CD4-positive, alpha-beta T cell treated with Interleukin-17A for 4 hours (primary cell): Measurements from ENCODE around the gene MPP1.

Source experiments
- DNase-seq: peaks from one replicate; pipeline ENCODE4 v3.0.0-alpha.2; 2020; ENCODE audit warnings: mixed read lengths

MPP1 gene

GRCh38 chrX:154812341-154813101, 7.2 kb upstream of the MPP1 start:
- DNase-seq, result no peak

DNA sequence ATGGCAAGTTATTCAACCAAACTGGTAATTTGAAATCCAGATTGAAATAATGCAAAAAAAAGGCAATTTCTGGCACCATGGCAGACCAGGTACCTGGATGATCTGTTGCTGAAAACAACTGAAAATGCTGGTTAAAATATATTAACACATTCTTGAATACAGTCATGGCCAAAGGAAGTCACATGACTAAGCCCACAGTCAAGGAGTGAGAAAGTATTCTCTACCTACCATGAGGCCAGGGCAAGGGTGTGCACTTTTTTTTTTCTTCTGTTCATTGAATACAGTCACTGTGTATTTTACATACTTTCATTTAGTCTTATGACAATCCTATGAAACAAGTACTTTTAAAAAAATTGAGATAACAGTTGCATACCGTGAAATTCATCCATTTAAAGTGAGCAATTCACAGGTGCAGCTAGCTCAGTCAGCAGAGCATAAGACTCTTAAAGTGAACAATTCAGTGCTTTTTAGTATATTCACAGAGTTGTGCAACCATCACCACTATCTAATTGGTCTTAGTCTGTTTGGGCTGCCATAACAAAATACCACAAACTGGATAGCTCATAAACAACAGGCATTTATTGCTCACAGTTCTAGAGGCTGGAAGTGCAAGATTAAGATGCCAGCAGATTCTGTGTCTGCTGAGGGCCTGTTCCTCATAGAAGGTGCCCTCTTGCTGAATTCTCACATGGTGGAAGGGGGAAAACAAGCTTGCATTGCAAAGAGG, 4.8 kb upstream of the MPP1 start:
- DNase-seq, result no peak

DNA sequence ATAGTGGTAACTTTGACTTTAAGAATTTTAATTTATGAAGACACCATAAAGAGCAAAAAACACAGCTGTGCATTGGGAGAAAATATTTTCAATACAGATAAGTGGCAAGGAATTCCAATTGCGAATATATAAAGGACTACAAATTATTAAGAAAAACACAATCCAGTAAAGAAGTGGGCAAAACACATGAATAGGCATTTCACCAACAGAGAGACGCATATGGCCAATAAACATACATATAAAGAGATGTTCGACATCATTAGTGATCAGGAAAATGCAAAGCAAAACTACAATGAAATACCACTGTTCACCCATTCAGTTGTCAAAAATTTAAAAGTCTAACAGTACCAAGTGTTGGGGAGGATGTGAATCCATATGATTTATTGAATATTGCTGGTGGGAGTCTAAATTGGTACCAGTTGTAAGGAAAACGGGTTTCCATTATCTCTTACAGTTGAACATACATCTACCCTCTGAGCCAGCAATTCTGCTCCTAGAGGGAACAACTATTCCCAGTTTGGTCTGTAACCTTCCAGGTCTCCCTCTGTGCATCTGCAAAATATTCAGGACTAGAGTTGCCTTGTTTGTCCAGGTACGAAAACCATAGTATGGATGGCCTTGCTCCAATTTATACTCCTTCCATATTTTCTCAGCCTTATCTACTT, 1.7 kb upstream of the MPP1 start:
- DNase-seq, result no peak

- DNase-seq, result no peak
These were observed 409 bp upstream of the MPP1 start for GRCh38 chrX:154805696-154806091.

GRCh38 chrX:154804261-154804956, 876 bp downstream of the MPP1 start:
- DNase-seq, result no peak

DNA sequence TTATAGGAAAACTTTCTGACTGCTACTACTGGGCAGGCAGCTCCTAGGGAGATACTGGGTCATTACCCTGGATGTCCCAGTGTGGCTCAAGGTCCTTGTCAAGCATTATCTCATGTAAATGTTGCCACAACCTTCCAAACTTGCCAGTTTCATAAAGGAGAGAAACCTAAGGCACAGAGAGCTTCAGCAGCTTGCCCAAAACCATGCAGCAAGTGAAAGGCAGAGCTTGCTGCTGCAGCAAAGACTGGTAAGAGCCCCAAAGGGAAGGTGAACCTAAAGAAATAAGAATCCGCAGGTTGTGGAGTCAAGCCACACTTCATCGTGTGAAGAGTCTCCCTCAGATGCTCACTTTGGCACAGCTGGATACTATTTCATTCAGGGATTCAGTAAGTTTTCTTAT, 2.3 kb downstream of the MPP1 start:
- DNase-seq, result no peak

DNA sequence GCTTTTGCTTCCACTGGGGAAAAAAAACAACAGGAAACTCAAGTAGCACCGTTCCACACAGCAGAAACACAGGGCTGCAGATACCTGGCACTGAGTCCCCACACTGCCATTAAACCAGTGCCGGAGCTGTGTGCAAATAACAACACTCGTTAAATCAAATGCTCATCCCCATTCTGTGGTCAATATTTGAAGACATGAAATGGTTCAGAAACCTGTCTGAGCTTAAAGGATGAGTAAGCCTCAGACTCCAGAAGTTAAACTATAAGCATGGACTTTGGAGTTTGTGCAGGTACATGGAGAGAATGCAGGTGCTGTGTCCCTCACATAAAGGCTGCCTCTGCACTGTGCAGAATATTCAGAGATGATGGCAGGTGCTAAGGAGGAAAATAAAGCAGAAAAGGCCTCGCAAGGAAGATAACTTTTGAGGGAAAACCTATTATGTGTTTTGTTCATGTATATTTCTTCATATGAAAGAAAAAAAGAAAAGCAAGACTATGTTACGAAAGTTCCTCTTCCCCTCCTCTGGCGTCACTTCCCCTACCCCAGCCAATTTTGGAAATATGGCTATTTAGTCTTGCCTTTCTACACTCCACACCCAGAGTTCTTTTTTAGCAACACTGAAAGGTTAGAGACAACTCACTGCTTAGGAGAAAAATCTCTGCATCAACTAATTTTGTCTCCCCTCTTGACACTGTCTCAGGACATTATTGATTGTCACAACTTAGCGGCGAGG, 4.6 kb downstream of the MPP1 start:
- no peak for DNase-seq

GRCh38 chrX:154799556-154800348, 5.5 kb downstream of the MPP1 start:
- DNase-seq, result no peak

GRCh38 chrX:154797006-154797405, 8.3 kb downstream of the MPP1 start:
- no peak for DNase-seq

- no peak for DNase-seq
These were observed 10.3 kb downstream of the MPP1 start for GRCh38 chrX:154795016-154795415.

GRCh38 chrX:154793084-154793795, 12.0 kb downstream of the MPP1 start:
- no peak for DNase-seq

DNA sequence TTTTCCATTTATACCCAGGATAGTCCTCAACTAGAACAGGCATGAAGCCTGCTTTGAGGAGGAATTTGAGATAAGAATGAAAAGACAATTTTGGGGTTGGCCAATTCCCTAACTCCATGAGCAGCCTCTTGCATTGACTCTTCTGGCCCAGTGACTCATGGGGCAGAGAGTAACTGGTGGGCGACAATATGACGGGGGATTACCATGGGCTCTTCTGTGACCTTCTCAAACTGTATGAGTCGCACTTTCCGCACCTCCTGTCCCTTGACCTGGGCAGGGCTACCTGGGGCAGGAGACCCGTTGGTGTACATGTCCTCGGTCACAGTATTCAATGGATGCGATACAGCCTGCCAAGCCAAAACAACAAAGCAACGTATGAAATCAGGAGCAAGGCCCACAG, 13.3 kb downstream of the MPP1 start:
- DNase-seq, result no peak

DNA sequence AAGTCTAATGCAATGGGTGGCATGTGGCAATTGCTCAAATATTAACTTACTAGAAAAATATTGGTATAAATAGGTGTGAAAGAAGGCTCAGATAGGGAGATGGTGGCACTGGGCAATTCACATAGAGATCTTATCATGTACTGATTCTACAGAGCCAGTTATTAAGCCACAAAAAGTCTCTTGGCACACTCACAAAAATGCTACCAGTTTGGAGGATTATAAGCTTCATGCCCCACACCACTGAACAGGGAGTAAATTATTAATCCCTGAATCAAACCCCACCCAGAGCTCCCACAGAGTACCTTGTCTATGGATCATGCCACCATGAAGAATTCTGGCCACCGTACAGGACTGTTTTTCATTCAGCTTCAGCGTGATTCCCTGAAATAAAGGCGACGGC, 13.8 kb downstream of the MPP1 start:
- no peak for DNase-seq

DNA sequence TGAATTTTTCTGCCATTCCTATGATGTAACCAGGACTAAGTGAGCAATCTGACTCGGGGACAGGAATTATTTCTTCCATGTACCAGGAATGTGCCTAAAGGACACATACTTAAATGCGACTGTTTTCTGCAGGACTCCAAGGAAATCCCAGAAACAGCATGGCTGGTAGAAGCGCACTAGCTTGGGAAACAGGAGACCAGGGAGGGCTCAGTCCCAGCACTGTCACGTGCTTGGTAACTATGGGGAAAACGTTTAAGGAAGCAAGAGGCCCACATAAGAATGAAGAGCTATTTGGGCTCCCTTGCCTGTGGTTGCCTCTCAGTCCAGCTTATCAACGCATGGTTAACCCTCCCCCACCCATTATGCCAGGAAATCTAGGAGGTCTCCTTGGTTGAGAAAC, 19.6 kb downstream of the MPP1 start:
- DNase-seq, result no peak

DNA sequence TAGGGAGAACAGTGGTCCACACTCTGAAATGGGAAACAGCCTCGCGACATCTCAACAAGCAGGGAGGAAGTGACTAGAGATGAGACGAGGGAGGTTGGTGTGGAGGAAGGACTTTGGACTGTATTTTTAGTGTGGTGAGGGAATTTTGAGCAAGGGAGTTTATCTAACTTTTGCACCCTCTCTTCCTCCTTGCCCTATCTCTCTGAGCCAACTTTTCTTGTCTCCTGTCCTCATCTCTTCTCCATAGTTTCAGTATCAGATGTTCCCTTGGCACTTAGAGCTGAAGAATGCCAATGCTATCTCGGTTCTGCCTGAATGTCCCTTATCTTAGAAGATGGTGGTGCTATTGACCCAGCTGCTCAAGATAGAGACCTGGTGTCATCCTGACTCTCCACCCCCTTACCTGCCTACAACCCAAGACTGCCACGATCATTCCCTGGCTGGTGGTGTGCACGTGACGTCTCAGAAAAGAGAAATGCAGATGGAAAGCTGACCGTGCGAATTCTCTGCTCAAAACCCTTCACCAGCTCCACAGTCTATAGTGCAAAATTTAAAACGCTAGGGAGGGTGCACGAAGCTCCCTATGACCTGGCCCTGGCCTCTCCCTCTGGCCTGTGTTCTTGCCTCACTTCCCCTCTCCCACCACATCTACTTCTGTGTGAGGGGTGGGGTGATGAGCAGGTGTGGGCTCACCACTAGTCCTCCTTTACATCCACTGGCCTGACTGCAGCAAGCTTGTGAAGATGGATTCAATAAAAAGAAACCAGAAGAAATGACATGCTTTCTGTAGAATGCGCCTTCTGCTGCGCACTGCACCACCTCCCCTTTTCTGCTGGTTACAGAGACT, 20.9 kb downstream of the MPP1 start:
- no peak for DNase-seq

DNA sequence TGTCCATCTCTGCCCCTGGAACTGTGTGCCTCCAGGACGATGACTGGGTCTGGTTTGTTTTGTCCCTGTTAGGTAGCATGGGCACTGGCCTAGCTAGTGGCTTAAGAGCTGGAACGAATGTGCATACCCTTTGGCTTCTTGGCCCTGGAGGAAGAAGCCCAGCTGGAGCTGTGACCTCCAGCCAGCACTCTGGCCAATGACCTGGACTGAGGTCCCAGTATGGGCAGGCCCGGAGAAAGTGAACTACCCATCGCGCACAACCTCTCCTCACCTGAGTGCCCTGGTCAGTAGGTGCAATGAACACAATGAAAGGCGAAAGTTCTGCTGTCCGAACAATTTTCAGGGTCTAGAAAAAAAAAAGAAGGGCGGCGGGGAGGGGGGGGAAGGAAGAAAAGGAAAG, 24.3 kb downstream of the MPP1 start:
- DNase-seq, result no peak

DNA sequence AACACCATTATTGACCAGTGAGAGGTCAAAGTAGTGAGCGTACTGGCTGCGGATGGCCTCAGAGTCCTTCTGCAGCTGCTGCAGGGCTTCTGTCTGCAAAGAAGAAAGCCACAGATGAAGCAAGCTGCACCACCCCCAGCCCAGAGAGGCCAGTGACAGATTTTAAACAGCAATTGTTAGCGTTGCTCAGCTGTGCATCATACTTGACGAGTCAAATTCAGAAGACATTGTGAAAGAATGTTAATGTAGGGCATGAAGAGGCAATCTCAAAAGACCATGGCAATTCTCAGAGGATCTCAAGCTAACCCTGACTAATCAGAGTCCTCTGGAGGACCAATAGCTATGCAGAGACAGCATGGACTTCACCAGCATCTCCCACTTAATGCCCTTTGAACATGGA, 26.0 kb downstream of the MPP1 start:
- DNase-seq, result no peak

DNA sequence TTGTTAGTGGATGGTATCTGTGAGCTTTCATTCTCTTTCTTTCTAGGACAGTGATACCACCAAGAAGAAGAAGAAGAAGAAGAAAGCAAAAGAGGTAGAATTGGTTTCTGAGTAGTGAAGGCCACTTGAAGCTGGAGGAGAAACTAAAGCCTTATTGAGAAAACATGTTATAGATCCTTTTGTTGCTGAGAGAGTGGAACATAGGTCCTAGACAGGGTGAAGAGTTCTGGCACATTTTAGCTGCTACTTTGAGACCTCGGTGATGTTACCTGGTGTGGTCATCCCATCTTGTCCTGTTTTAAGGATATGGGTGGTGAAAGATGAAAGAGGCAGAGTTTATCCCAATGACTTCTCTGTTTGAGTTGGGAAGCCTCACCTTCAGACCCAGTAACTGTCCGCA, 28.5 kb downstream of the MPP1 start:
- no peak for DNase-seq

GRCh38 chrX:154775419-154776349, 29.6 kb downstream of the MPP1 start:
- DNase-seq, result no peak
